K562 (cell line): ENCODE results near the gene ZNF516. TPM values are rescaled to one million over a fixed set of nuclear protein-coding genes. Genes with fewer than 3 reads are reported as not detected.

ENCODE experiments used
- ATAC-seq: fragments of 200-7000 bp; cut with Tn5 transposase; 3 replicates; pipeline ENCODE4 v1.9.1; 2020; ENCODE audit warnings: moderate library complexity
- BruUV-seq: library from RNA; stranded (reverse); fragments of 400-500 nt; replicated peaks from 2 replicates; lab custom pipeline; 2021; lab: Mats Ljungman, UMichigan
- CTCF ChIA-PET: fragments of 300-600 bp; formaldehyde crosslinking; extraction: SDS; loops from one replicate; lab custom pipeline; 2021; ENCODE audit warnings: low intra/inter-chr PET ratio; lab: Yijun Ruan, JAX
- POLR2A ChIA-PET: fragments of 300-600, 350-650 bp; sonication (Branson Sonifier 250); formaldehyde crosslinking; extraction: SDS; loops from one replicate; lab custom pipeline; 2021; ENCODE audit warnings: antibody characterized with exemption, inconsistent platforms; lab: Yijun Ruan, JAX
- DNase-seq, 4 experiments: peaks; one replicate each; pipeline versions ENCODE4 v3.0.0 to v3.0.0-alpha.2; 2011 to 2018; ENCODE audit warnings: low spot score in 3 of 4, mixed read lengths in 3 of 4; ENCODE audit errors: extremely low read depth in 1 of 4
- FAIRE-seq: peaks from 2 replicates; lab custom pipeline; 2011; peaks lifted over from hg19 to GRCh38; lab: Jason Lieb, UNC
- H2AFZ ChIP-seq: 2 replicates; pipeline ENCODE4 v1.6.0; 2011; ENCODE audit warnings: low read depth, low read length, control low read depth, inconsistent platforms
- H3K27ac ChIP-seq: fragments of 200-600 bp; 3 replicates; pipeline ENCODE4 v1.8.0; 2011; ENCODE audit warnings: low read depth, mild to moderate bottlenecking, control low read depth, inconsistent platforms, low read length, moderate library complexity, mixed read lengths; ENCODE audit errors: extremely low read depth
- H3K27me3 ChIP-seq, 2 experiments: fragments of 300-600 bp in 1 of 2; 2 replicates in 1 of 2; 3 replicates in 1 of 2; pipeline versions ENCODE4 v1.6.0 to v1.8.0; 2011; ENCODE audit warnings: inconsistent platforms in 2 of 2, low read length in 2 of 2, mild to moderate bottlenecking in 1 of 2, mixed read lengths in 1 of 2, moderate library complexity in 1 of 2; ENCODE audit not compliant: control insufficient read depth in 2 of 2, insufficient read depth in 2 of 2
- H3K36me3 ChIP-seq: fragments of 300-600 bp; 3 replicates; pipeline ENCODE4 v1.8.0; 2011; ENCODE audit warnings: mild to moderate bottlenecking, low read length, inconsistent platforms; ENCODE audit not compliant: control insufficient read depth, insufficient read depth
- H3K4me1 ChIP-seq, 2 experiments: fragments of 200-600 bp in 1 of 2; replicated peaks in 1 of 2; 2 replicates in 1 of 2; 3 replicates in 1 of 2; pipeline versions ENCODE4 v1.5.1 to v1.8.0; 2011; ENCODE audit warnings: inconsistent platforms in 2 of 2, low read length in 2 of 2, mild to moderate bottlenecking in 1 of 2, mixed read lengths in 1 of 2, moderate library complexity in 1 of 2; ENCODE audit not compliant: control insufficient read depth in 2 of 2, insufficient read depth in 2 of 2
- H3K4me2 ChIP-seq: 2 replicates; pipeline ENCODE4 v1.6.1; 2011; ENCODE audit warnings: low read length, control low read depth, inconsistent platforms, mixed read lengths; ENCODE audit not compliant: insufficient read depth
- H3K4me3 ChIP-seq: fragments of 200-600 bp; sonication (generic), shearing (Covaris generic); 2 replicates; pipeline ENCODE4 v1.5.1; 2016; ENCODE audit warnings: control low read depth, inconsistent platforms
- H3K79me2 ChIP-seq: fragments of 200-600 bp; 3 replicates; pipeline ENCODE4 v1.8.0; 2011; ENCODE audit warnings: low read length, inconsistent platforms; ENCODE audit not compliant: control insufficient read depth, insufficient read depth
- H3K9ac ChIP-seq, 2 experiments: 2 replicates each; pipeline versions ENCODE4 v1.6.0 to v1.6.1; 2011; ENCODE audit warnings: low read depth in 2 of 2, low read length in 2 of 2, control low read depth in 1 of 2, inconsistent platforms in 1 of 2, mild to moderate bottlenecking in 1 of 2, mixed read lengths in 1 of 2; ENCODE audit not compliant: insufficient read depth in 1 of 2
- H3K9me1 ChIP-seq: one replicate; pipeline ENCODE4 v1.6.0; 2011; ENCODE audit warnings: inconsistent platforms, mild to moderate bottlenecking, low read length, moderate library complexity; ENCODE audit not compliant: control insufficient read depth, insufficient read depth
- H3K9me3 ChIP-seq: replicated peaks from 2 replicates; pipeline ENCODE4 v1.5.1; 2011; ENCODE audit warnings: low read depth, low read length, inconsistent platforms; ENCODE audit not compliant: control insufficient read depth, insufficient read depth
- H4K20me1 ChIP-seq: replicated peaks from 2 replicates; pipeline ENCODE4 v1.6.1; 2011; ENCODE audit warnings: low read length, inconsistent platforms, mixed read lengths; ENCODE audit not compliant: control insufficient read depth, insufficient read depth
- ARNT ChIP-seq, 2 experiments: fragments of 450-650 bp; IDR thresholded peaks; 2 replicates each; pipeline ENCODE4 v1.6.1; 2016; ENCODE audit warnings: mild to moderate bottlenecking in 1 of 2
- BRD9 ChIP-seq: fragments of 450-650 bp; IDR thresholded peaks from 2 replicates; pipeline ENCODE4 v1.6.1; 2018; ENCODE audit warnings: low read depth; ENCODE audit not compliant: partially characterized antibody
- CREBBP ChIP-seq: IDR thresholded peaks from one replicate; pipeline ENCODE4 v1.6.1; 2012; ENCODE audit warnings: low read depth, mild to moderate bottlenecking, control low read depth, inconsistent platforms, low read length
- L3MBTL2 ChIP-seq: fragments of 450-650 bp; IDR thresholded peaks from 2 replicates; pipeline ENCODE4 v1.6.1; 2016; ENCODE audit warnings: mild to moderate bottlenecking, moderate library complexity
- WGBS: fragments of 100-300 bp; shearing (Covaris generic); methylation state at CpG from one replicate; pipeline ENCODE4 v1.1.6; 2016; ENCODE audit warnings: low coverage, mixed read lengths; ENCODE audit not compliant: insufficient coverage; ENCODE audit errors: missing lambda C conversion rate; 5-methylcytosine and 5-hydroxymethylcytosine counted together
- in situ Hi-C: fragments of 300-500 bp; cut with MboI; formaldehyde crosslinking; loops from 4 replicates; pipeline ENCODE4 v1.15.0; 2018; ENCODE audit warnings: inconsistent platforms, mixed read lengths
- intact Hi-C: fragments of 100-400 bp; cut with micrococcal nuclease; formaldehyde crosslinking; loops from 2 replicates; pipeline ENCODE4 v1.14.2; 2022
- polyA plus RNA-seq, 8 experiments: library from polyadenylated mRNA; depleted of rRNA in 4 of 8; stranded (reverse) in 5 of 8; unstranded in 3 of 8; fragments of >200 nt; fragmentation: Nextera tagmentation in 2 of 8; fragmentation: Illumina TruSeq in 1 of 8; extraction: Ambion mirVana in 2 of 8; extraction: Trizol in 1 of 8; gene quantifications; 2 replicates each; pipeline versions ENCODE4 v1.2.1 to v1.2.3, GENCODE V29; 2011 to 2014; ENCODE audit warnings: inconsistent platforms in 1 of 8, missing spikeins in 1 of 8
- total RNA-seq, 7 experiments: library from RNA; depleted of rRNA in 6 of 7; stranded (reverse); fragments of >200 nt in 6 of 7; fragmentation: Illumina TruSeq in 2 of 7; extraction: Trizol in 2 of 7; gene quantifications; 2 replicates each; pipeline versions ENCODE4 v1.2.1 to v1.2.3, GENCODE V29; 2011 to 2021; ENCODE audit warnings: low replicate concordance in 1 of 7
- TF ChIP-seq, protein P1 (sequence below): fragments of 250-450 bp; sonication (Bioruptor Pico); IDR thresholded peaks from 2 replicates; pipeline ENCODE4 v1.8.0; 2022; ENCODE audit warnings: moderate library complexity, mild to moderate bottlenecking, inconsistent platforms

ZNF516 gene
- total and polyA plus RNA-seq, 9 of the 15 experiments (the other 6 are each of a cell fraction or from before 2014, with no cell fraction given): 0.04 to 0.20 (median 0.08) TPM; not detected in 3

DNA sequence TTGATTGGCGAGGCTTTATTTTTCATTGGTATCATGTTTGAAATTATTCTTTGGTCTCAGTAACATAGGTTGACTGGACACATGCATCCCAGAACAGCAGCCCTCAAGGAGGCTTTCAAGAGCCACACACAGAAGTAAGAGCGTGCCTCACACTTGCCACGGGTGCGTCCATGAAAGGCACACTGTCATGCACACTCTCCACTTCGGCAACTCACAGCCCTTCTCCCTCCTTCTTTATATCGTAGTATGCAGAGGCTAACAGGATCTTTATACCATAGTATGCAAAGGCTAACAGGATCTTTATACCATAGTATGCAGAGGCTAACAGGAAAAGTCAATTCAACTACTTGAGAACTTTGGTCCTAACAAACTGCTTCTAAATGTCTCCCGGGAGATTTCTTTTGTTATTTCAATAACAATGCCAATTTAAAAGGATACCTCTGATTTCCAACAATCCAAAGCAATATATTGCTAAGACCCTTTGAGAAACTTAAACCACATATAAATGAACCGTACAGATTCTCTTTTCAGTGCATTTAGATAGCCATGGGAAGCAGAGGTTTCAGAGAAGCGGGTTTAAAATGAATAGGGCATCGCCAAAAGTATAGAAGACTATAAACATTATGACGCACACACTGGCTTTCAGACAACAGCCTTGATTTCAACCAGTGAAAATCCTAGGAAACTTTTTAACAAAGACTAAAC, 26.5 kb upstream of the ZNF516 start:
- no peaks in the 10 kb centered on the region for H3K36me3 ChIP-seq
- H3K27ac ChIP-seq: no peak overlapping the region
- POLR2A ChIA-PET: no interaction called here
- 0% methylated on average over 9 of the region's 11 CpGs for WGBS
- in situ Hi-C loops: no loop called here
- intact Hi-C loops: no loop called here
- H3K4me2 ChIP-seq: no peak overlapping the region
- H3K9me3 ChIP-seq: no peaks in the 10 kb centered on the region
- CTCF ChIA-PET: no interaction called here
- 0 out of 2 replicates have a peak, but pooled peaks cover 3% of the 10 kb centered on the region for H4K20me1 ChIP-seq
- TF ChIP-seq, protein P1, sequence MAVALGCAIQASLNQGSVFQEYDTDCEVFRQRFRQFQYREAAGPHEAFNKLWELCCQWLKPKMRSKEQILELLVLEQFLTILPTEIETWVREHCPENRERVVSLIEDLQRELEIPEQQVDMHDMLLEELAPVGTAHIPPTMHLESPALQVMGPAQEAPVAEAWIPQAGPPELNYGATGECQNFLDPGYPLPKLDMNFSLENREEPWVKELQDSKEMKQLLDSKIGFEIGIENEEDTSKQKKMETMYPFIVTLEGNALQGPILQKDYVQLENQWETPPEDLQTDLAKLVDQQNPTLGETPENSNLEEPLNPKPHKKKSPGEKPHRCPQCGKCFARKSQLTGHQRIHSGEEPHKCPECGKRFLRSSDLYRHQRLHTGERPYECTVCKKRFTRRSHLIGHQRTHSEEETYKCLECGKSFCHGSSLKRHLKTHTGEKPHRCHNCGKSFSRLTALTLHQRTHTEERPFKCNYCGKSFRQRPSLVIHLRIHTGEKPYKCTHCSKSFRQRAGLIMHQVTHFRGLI (CRISPR knock-in tag): no peak
- TF ChIP-seq CREBBP (no peak), ARNT (IDR thresholded peaks at IDR 0.05) (no peak), L3MBTL2 (no peak), BRD9 (no peak)
- BruUV-seq: no TSS peak
- DNase-seq (no peak), ATAC-seq (no peak), FAIRE-seq (no peak)
- no peaks in the 10 kb centered on the region for H3K9me1 ChIP-seq
- H2AFZ ChIP-seq: no peak overlapping the region
- H3K9ac ChIP-seq: no peak overlapping the region
- H3K4me3 ChIP-seq: no peak overlapping the region
- H3K27me3 ChIP-seq: peaks cover 0 to 5% of the 10 kb centered on the region in 2 experiments; a peak in 1 of 5 replicates
- H3K4me1 ChIP-seq: no peaks in the 10 kb centered on the region
- no peaks in the 10 kb centered on the region for H3K79me2 ChIP-seq
